ENCODE results near the gene MIER1. TPM values are rescaled to one million over a fixed set of nuclear protein-coding genes. Genes with fewer than 3 reads are reported as not detected.

MIER1 gene
- total RNA-seq, 1 experiment from 2014 or later: 28.7 TPM

DNA sequence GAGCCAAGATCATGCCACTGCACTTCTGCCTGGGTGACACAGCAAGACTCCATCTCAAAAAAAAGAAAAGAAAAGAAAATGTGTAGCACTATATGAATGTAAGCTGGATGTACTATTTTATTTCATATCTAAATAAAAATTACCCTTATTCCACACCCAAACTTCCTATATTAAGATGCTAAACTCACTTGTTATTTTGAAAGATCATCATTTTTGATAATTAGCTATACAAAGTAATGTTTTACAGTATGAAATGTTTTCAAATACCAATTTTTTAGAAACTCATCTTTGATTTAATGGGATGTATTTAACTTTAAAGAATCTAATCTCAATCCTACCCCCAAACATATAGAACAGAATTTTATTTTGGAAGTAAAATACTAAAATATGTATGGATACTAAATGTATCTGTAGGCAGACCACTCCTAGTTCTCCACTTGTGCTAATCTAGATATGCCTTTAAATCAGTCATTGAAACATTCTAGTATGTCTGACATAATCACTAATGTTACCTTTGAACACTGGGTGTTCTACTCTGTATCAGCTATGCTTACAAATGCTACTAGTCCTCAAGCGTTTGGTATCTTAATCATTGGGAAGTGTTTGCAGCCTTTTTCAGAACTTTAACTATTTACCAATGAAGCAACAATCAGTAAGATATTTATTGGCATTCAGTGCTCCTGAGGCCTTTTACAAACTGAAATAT lies 12.9 kb downstream of the MIER1 start:
- no peaks in the 10 kb centered on the region for H3K27me3 ChIP-seq (ENCODE audit: insufficient read depth, low read length)
- CTCF ChIA-PET: no interaction called here
- no peaks in the 10 kb centered on the region for H3K9me3 ChIP-seq (ENCODE audit: control insufficient read depth in 1 of 2, insufficient read depth in 1 of 2, low read depth in 1 of 2, low read length in 2 of 2)
- no peak overlapping the region for H3K4me3 ChIP-seq (replicated peaks in 1 of 2; ENCODE audit: low read depth in 1 of 2, low read length in 2 of 2)
- no peaks in the 10 kb centered on the region for H4K20me1 ChIP-seq (ENCODE audit: insufficient read depth)
- peak overlapping the region; percentile 1; the same call in 1 of the 2 replicates for H3K4me2 ChIP-seq (ENCODE audit: low read length)
- H3K9me2 ChIP-seq (ENCODE audit: insufficient read depth): no peaks in the 10 kb centered on the region
- no peak overlapping the region for H2AFZ ChIP-seq (ENCODE audit: low read depth, low read length, poor library complexity, severe bottlenecking)
- ATAC-seq (no peak), DNase-seq (ENCODE audit: low read depth, low spot score) (no peak)
- no TSS peak for BruUV-seq (replicated peaks)
- peaks cover 100% of the 10 kb centered on the region for H3K79me2 ChIP-seq (ENCODE audit: insufficient read depth, low read length)
- no peak for TF ChIP-seq YY1 (IDR thresholded peaks at IDR 0.05; ENCODE audit: extremely low read depth, insufficient replicate concordance, low read depth, low read length)
- TF ChIP-seq RAD21 (IDR thresholded peaks at IDR 0.05; ENCODE audit: low read depth): no peak
- no peak overlapping the region for H3K27ac ChIP-seq (ENCODE audit: low read depth, low read length)
- RAD21 ChIA-PET (ENCODE audit: low non-redundant PET in 1 of 2, low total read pairs in 2 of 2, uncharacterized antibody in 2 of 2, unreplicated experiment in 2 of 2): no interaction called here
- H3K36me3 ChIP-seq (ENCODE audit: control insufficient read depth in 1 of 2, insufficient read depth in 2 of 2, low read length in 2 of 2): 0 out of 4 replicates have a peak, but pooled peaks cover 2 to 4% of the 10 kb centered on the region in 2 experiments
- POLR2A ChIA-PET: no interaction called here
- peaks cover under 1 to 27% of the 10 kb centered on the region in 2 experiments; a peak in 3 of 4 replicates for H3K4me1 ChIP-seq (ENCODE audit: control insufficient read depth in 1 of 2, insufficient read depth in 2 of 2, low read length in 2 of 2)
- intact Hi-C loops (cut with micrococcal nuclease): no loop called here
- H3K9ac ChIP-seq (ENCODE audit: low read length): no peak overlapping the region

DNA sequence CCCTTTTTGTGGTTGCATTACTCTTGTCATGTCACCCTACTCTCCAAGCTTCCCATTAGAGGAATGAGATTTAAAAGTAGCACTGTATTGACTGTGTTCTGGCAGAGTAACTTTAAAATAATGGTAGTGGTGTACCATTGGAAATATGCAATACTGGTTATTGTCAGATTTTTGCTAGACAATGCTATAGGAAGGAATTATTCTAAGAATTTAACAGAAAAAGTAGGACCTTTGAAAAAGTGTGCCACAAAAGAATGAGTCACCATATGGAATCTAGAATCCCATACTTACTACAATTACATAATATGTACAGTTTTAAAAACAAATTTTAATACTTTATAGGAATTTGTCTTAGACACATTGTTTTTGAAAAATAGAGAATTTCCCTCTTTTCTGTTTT lies 13.8 kb downstream of the MIER1 start:
- Histone ChIP-seq H4K20me1 (ENCODE audit: insufficient read depth) (no peaks in the 10 kb centered on the region), H3K9me3 (ENCODE audit: control insufficient read depth in 1 of 2, insufficient read depth in 1 of 2, low read depth in 1 of 2, low read length in 2 of 2) (no peaks in the 10 kb centered on the region), H3K9ac (ENCODE audit: low read length) (no peak overlapping the region), H3K36me3 (ENCODE audit: control insufficient read depth in 1 of 2, insufficient read depth in 2 of 2, low read length in 2 of 2) (0 out of 4 replicates have a peak, but pooled peaks cover 2 to 4% of the 10 kb centered on the region in 2 experiments), H3K79me2 (ENCODE audit: insufficient read depth, low read length) (peaks cover 100% of the 10 kb centered on the region), H3K27ac (ENCODE audit: low read depth, low read length) (no peak overlapping the region), H3K4me2 (ENCODE audit: low read length) (no peak overlapping the region), H3K4me3 (replicated peaks in 1 of 2; ENCODE audit: low read depth in 1 of 2, low read length in 2 of 2) (no peak overlapping the region), H3K4me1 (ENCODE audit: control insufficient read depth in 1 of 2, insufficient read depth in 2 of 2, low read length in 2 of 2) (peaks cover 7 to 36% of the 10 kb centered on the region in 2 experiments; a peak in 3 of 4 replicates), H2AFZ (ENCODE audit: low read depth, low read length, poor library complexity, severe bottlenecking) (no peak overlapping the region), H3K9me2 (ENCODE audit: insufficient read depth) (no peaks in the 10 kb centered on the region), H3K27me3 (ENCODE audit: insufficient read depth, low read length) (no peaks in the 10 kb centered on the region)
- no peak for TF ChIP-seq ZNF274 (IDR thresholded peaks at IDR 0.05; ENCODE audit: low read depth, low read length)
- TF ChIP-seq ZFX (IDR thresholded peaks at IDR 0.05): no peak
- no TSS peak for BruUV-seq (replicated peaks)
- DNase-seq (ENCODE audit: low read depth, low spot score) (no peak), ATAC-seq (0 out of 2 replicates have a peak, but pooled peaks have one; percentile 17)
- ChIA-PET POLR2A (no interaction called here), CTCF (no interaction called here), RAD21 (ENCODE audit: low non-redundant PET in 1 of 2, low total read pairs in 2 of 2, uncharacterized antibody in 2 of 2, unreplicated experiment in 2 of 2) (no interaction called here)
- intact Hi-C loops (cut with micrococcal nuclease): no loop called here
